GM21786 (cell line): ENCODE measurements around the gene IGFBP1.
"Not testable (repeated sequence)": the region's sequence is repeated elsewhere in the genome, so short reads cannot be mapped to it uniquely, and the experiment has no call there.

Experiments
- ATAC-seq: cut with Tn5 transposase; IDR thresholded peaks from one replicate; pipeline ENCODE4 v1.9.1; 2021; ENCODE audit not compliant: unreplicated experiment

IGFBP1 gene

DNA sequence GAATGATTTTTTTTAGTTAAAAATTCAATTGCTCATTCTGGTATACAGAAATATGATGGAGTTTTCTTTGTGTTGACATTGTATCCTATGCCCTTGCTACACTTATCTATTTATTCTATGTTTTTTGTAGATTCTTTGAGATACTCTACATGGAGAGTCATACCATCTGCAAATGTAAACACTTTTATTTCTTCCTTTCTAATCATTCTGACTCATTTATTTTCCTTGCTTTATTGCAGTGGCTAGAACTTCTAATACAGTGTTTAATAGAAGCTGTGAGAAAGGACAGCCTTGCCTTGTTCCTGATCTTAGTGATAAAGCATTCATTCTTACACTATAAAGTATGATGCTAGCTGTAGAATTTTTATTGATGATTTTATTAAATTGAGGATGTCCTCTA lies 42.7 kb downstream of the IGFBP1 start:
- no peak for ATAC-seq

- no peak for ATAC-seq
Observed at GRCh38 chr7:45937301-45937700, 49.0 kb downstream of the IGFBP1 start.

DNA sequence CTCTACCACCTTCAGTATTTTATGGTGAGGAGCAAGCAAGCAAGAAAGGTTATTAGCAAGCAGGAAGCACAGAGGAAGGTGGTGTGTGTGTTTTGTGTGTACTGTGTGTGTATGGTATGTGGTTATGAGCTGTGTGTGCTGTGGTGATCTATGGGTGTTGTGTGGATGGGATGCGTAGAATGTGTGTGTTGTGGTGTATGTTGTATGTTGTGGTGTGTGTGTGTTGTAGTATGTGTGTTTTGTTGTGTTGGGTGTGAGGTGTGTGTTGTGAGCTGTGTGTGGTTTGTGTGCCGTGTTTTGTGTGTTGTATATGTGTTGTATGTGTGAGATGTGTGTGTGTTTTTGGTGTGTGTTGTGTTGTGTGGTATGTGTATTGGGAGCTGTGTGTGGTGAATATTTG lies 49.6 kb downstream of the IGFBP1 start:
- ATAC-seq = no peak

DNA sequence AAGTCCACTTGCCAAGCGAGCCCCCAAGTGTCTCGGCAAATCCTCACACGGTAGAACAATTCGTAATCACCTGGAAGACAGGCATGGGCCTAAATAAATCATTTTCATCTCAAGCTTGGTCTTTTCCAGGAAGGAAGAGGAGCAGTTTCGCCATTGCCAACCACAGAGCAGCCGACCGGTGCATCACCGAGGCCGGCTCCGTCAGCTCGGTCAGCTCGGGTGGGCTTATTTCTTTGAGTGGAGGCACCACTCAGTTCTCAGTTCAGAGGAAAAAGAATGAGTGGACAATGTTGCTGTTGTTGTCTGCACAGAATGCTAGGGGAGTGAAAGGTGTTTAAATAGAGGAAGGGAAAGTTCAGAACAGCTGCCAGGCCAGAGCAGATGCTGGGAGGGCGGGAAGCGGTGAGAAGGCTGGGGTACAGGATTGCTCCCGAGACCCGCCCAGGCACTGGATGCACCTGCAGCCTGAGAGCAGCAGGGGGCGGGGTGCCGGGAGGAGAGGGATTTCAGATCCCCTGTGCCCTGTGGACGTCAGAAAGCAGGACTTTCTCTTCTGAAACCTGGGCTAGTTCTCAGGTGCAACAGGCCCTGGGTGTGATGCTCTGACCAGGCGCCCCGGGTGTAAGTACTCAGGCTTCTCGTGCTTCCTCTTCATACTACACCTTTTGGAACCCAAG lies 50.5 kb downstream of the IGFBP1 start:
- ATAC-seq = no peak

DNA sequence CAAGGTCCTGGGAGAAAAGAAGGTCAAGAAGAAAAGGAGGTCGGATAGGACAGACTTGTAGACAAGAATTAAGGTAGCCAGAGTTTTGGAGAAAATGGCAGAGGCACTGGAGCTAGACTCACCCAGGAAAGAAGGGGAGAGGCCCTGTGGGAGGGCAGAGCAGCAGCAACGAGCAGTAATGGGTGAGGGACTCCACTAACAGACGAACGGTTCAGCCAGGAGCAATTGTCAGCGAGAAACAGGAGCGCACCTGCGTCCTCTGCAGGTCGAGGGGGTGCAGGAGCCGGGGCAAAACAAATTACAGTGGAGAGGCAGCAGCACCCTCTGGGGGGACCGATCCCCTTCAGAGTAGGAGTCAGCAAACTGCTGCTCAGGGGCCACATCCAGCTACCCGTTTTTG lies 51.3 kb downstream of the IGFBP1 start:
- ATAC-seq = no peak

- not testable (repeated sequence) for ATAC-seq
Observed at GRCh38 chr7:45940237-45940781, 52.0 kb downstream of the IGFBP1 start.

- ATAC-seq = no peak
Observed at GRCh38 chr7:45940939-45941338, 52.7 kb downstream of the IGFBP1 start.
